Epithelial cell of esophagus (primary cell): Measurements from ENCODE around the gene CRIP2.

Experiments
- DNase-seq: peaks from one replicate; pipeline ENCODE4 v3.0.0; 2010; ENCODE audit warnings: low read depth
- H3K4me3 ChIP-seq: 2 replicates; pipeline ENCODE4 v1.5.1; 2011; ENCODE audit warnings: mild to moderate bottlenecking, low read length, control low read depth
- CTCF ChIP-seq: IDR thresholded peaks from 2 replicates; pipeline ENCODE4 v1.5.1; 2011; ENCODE audit warnings: low read depth, mild to moderate bottlenecking, low read length, control low read depth, inconsistent platforms; ENCODE audit not compliant: insufficient read depth; ENCODE audit errors: missing control alignments

The CRIP2 gene

DNA sequence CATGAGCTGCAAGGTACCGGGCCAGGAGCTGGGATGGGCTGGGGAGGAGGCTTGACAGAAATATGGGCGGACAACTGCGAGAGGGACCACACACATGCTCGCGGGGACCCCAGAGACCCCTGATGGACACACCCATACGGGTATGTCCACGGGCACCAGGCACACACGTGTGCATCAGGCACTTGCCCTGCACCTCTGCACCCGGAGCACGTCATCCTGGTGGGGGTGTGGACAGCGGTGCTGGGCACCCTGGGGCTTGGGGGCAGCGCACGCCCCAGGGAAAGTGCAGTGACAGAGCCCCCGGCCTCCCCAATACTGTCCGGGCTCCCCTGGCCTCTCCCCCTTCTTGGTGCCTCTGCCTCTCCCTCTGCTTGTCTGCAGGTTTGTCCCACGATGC is 10.4 kb downstream of the CRIP2 start:
- no peak overlapping the region for H3K4me3 ChIP-seq
- TF ChIP-seq CTCF = no peak
- DNase-seq = no peak

GRCh38 chr14:105485739-105486162 is 11.1 kb downstream of the CRIP2 start:
- no peak overlapping the region for H3K4me3 ChIP-seq
- TF ChIP-seq CTCF = no peak
- no peak for DNase-seq

GRCh38 chr14:105486163-105486973 is 11.7 kb downstream of the CRIP2 start, which contains the start of gene CRIP1:
Gene CRIP1 (plus strand): TSS chr14:105486886. CDS start chr14:105487260, 374 bp downstream.
- TF ChIP-seq CTCF = no peak
- no peak for DNase-seq
- H3K4me3 ChIP-seq = no peak within 1 kb of the TSS

GRCh38 chr14:105486974-105487448 is 12.4 kb downstream of the CRIP2 start:
- no peak overlapping the region for H3K4me3 ChIP-seq
- DNase-seq = no peak
- no peak for TF ChIP-seq CTCF

- DNase-seq = no peak
- no peak for TF ChIP-seq CTCF
- no peak overlapping the region for H3K4me3 ChIP-seq
These were observed 12.9 kb downstream of the CRIP2 start for GRCh38 chr14:105487449-105487985.

DNA sequence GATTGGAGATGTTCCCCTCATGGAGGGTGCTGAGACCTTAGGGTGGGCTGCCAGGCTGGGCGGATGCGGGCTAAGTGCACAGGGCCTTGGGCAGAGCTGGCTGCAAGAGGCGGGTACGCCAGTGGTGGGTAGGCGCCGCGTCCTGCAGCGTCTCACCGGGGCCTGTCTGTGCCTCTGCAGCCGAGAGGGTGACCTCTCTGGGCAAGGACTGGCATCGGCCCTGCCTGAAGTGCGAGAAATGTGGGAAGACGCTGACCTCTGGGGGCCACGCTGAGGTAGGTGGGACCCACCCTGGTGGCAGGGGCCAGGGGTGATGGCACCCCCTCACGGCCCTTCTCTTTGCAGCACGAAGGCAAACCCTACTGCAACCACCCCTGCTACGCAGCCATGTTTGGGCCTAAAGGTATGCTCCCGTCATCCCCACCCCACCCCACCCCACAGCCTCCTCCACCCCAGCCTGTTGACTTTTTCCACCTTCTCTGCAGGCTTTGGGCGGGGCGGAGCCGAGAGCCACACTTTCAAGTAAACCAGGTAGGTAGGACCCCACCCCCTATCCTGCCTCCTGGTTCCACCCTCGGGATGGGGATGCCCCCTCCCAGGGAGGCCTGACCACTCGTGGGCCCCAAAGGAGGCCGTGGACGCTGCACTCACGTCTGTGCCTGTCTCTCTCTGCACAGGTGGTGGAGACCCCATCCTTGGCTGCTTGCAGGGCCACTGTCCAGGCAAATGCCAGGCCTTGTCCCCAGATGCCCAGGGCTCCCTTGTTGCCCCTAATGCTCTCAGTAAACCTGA is 13.6 kb downstream of the CRIP2 start:
- H3K4me3 ChIP-seq = no peak overlapping the region
- DNase-seq = no peak
- no peak for TF ChIP-seq CTCF
